Measurements from ENCODE around the gene NRGN.

- TF ChIP-seq POLR2A (IDR thresholded peaks at IDR 0.05) (no peak), CTCF (IDR thresholded peaks at IDR 0.05 in 8 of 11, conservative IDR thresholded peaks at IDR 0.05 in 3 of 11) (no peak)
These were observed 56.6 kb downstream of the NRGN start for GRCh38 chr11:124796312-124796711.
